AG08396 (cell line): ENCODE measurements around the gene MAEL.

ENCODE experiments used
- DNase-seq: peaks from one replicate; pipeline ENCODE4 v3.0.0; 2012; ENCODE audit warnings: low spot score, mixed read lengths

The MAEL gene

DNA sequence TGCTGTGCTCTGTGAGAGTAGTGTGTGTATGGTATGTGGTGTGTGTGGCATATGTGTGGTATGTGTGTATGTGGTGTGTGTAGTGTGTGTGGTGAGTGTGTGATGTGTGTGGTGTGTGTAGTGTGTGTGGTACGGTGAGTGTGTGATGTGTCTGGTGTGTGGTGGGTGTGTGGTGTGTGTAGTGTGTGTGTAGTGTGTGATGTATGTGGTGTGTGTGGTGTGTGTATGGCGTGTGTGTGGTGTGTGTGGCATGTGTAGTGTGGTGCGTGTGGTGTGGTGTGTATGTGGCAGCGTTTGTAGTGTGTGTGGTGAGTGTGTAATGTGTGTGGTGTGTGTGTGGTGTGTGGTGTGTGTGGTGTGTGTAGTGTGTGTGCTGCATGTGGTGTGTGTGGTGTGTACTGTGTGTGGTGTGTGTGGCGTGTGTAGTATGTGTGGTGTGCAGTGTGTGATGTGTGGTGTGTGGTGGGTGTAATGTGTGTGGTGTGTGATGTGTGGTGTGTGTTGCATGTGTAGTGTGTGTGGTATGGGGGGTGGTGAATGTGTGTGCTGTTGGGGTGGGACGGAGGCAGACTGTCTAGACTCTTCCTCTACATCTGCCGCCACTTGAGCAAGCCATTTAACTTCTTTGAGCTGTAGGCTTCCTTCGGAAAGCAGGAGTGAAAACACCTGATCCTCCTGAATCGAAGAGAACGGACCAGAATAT is 67.6 kb downstream of the MAEL start:
- DNase-seq, result no peak

GRCh38 chr1:167057241-167057688 is 68.2 kb downstream of the MAEL start:
- DNase-seq, result peak; percentile 33

DNA sequence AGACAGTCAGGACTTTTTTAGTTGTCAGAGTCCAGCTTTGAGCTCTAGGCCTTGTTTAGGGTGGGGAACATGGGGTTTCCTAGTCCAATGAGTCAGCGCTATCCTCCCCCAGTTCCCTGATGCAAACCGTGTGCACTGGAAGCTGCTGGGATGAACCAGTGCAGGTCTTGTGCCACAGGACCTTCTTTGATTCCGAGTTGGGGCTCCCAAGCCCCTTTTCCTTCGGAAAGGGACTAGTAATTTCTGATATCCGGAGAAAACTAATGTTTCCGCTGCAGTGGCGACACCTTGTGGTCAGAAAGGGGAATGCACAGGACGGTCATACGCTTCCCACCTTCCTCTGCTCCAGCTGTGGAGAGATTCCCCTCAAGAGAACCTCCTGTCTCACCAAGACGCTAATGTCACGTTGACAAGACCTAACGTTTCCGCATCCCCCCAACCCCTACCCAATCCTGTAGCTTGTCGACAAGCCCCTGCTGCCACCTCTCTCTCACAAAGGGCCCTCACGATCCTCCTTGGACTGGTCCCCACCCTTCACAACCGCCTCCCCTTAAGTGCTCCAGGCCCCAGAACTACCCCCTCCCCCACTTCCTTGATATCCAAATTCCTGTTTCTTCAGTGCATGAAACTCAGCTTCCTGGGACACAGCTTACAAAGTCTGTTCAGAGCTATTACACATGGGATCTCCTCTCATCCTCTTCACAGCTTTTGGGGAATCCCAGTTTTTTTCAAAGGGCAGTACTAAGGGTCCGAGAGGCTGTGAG is 70.1 kb downstream of the MAEL start:
- peak; percentile 63 for DNase-seq

- DNase-seq, result no peak
Measured at GRCh38 chr1:167059809-167060107, 70.7 kb downstream of the MAEL start.

- DNase-seq, result peak; percentile 26
Measured at GRCh38 chr1:167060141-167061072, 71.3 kb downstream of the MAEL start.

- no peak for DNase-seq
Measured at GRCh38 chr1:167061073-167061464, 72.0 kb downstream of the MAEL start.

- DNase-seq, result no peak
Measured at GRCh38 chr1:167064621-167065020, 75.5 kb downstream of the MAEL start.

DNA sequence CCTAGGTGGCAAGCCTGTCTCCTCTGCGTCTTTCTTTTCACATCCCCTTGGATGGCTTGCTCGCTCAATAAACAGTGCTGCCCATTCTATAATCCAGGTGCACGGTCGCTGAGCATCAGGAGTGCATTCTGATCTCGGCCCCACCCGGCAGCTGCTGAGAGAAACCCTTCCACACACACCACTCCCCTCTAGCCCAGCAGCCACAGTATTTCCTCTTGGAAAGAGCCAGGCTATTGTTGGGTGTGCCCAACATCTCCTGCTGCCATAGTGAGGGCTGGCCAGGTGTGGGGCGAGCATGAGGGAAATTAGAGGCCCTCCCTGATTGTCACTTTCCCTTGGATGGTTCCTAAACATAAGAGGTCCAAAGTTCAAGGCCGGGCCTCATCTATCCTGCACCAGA is 76.4 kb downstream of the MAEL start:
- DNase-seq, result no peak

DNA sequence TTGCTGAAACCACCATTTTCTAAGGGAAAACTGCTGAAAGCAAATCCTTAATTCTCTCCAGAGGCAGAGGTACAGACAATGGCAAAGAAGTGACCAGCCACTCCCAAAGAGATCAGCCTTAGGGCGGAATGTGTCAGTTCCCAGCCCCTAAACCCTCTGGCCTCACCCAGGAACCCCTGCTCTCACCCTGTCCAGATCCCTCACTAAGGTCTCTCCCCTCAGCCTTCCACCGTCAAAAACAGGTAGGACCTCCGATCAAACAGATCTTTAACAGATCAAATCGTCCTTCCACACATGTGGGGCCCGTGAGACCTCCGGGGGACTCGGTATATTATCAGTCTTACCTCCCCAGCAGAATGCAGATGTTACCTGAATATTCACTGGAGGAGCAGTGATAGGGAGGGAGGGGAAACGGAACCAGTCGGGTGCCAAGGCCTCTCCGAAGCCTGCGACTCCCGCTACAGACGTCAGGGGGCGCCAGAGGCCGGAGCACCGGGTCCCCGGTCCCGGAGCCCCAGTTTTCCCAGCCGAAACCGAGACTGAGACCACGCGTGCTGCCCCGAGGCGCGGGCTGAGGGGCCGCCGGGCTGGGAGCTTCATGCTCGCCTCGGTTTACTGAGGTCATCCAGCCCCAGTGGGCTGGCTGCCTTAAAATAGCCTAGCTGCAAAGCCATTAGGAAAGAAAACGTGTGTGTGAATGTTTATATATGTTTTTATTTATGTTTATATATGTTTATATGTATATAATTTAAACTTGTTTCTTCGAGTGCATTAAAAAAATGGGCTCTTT is 77.4 kb downstream of the MAEL start:
- peak; percentile 89 for DNase-seq

DNA sequence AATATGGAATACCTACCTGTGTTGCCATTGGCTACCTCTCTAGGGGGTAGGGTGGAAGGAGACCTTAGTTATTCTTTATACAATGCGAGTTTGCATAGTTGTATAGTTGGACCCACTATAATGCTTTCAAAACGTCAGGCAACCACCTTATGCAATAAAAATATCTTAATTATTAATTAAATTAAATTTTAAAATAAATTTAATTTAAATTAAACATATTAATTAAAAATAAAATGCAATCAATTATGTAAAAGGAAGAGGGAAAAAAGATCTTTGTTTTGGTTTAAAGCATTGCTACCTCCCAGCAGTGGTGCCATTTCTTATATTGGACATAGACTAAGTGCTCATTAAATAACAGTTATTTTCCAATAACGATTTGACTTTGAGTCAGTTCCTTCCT is 78.8 kb downstream of the MAEL start:
- DNase-seq, result no peak

GRCh38 chr1:167068761-167069160 is 79.7 kb downstream of the MAEL start:
- DNase-seq, result no peak

DNA sequence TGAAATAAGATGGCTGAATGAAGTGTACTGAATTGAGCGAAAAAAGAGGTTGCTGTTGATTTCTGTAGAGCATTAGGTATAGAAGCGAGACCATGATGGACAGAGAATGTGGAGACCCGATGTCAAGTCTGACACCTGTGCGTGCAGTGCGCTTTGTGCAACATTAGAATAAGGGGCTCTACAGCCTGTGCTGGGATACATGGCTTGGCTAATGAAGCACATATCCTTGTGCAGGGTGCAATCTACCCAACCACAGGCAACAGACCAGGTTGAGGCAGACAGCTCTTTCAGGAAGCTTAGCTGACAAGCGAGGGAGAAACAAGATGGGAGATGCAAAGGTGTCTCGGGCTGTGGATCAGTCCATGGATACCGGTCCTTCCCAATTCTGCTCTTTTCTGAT is 82.2 kb downstream of the MAEL start:
- no peak for DNase-seq
